A673 (cell line): ENCODE measurements around the gene RMND5A.

Source experiments
- CTCF ChIP-seq: fragments of 300-800, 200-600 bp; sonication (generic); conservative IDR thresholded peaks from 2 replicates; pipeline ENCODE4 v1.5.1; 2017; ENCODE audit warnings: low read depth, mild to moderate bottlenecking, antibody characterized with exemption, low read length, moderate library complexity, mixed read lengths
- EZH2 ChIP-seq: fragments of 200-600 bp; sonication (generic); IDR thresholded peaks from 2 replicates; pipeline ENCODE4 v1.6.1; 2017; ENCODE audit warnings: borderline replicate concordance, low read depth, mild to moderate bottlenecking, mixed read lengths, antibody characterized with exemption, low read length; ENCODE audit not compliant: poor library complexity, severe bottlenecking

GRCh38 chr2:86673986-86674670 is 46.0 kb upstream of the RMND5A start:
- TF ChIP-seq CTCF (no peak), EZH2 (no peak)
